Erythroblast (primary cell): ENCODE measurements around the gene CDK6.
A peak's percentile ranks its signal among the peaks of the same experiment; 100 is the strongest.

Experiments
- GATA1 ChIP-seq: IDR thresholded peaks from 2 replicates; pipeline ENCODE4 v1.6.1; 2011; ENCODE audit warnings: low read depth, mild to moderate bottlenecking, control low read depth, low read length, moderate library complexity
- POLR2A ChIP-seq: IDR thresholded peaks from 2 replicates; pipeline ENCODE4 v1.6.1; 2011; ENCODE audit warnings: mild to moderate bottlenecking, low read length

- TF ChIP-seq POLR2A, result peak; percentile 30
- no peak for TF ChIP-seq GATA1
These were observed 26.4 kb downstream of the CDK6 start for GRCh38 chr7:92809760-92810573.
